HG02884 (cell line): ENCODE measurements around the gene POLR1E.
"Not testable (repeated sequence)": the region's sequence is repeated elsewhere in the genome, so short reads cannot be mapped to it uniquely, and the experiment has no call there.

Experiments used
- ATAC-seq: cut with Tn5 transposase; IDR thresholded peaks from one replicate; pipeline ENCODE4 v1.9.1; 2021; ENCODE audit warnings: mild to moderate bottlenecking, moderate library complexity; ENCODE audit not compliant: unreplicated experiment

POLR1E gene

GRCh38 chr9:37464426-37465248 lies 21.1 kb upstream of the POLR1E start:
- ATAC-seq = peak; percentile 32

GRCh38 chr9:37465249-37466036 lies 20.3 kb upstream of the POLR1E start, which contains the start of gene ZBTB5:
TSS of gene ZBTB5 (minus strand) at chr9:37465450. CDS start at chr9:37442551, 22,899 bp downstream.
- ATAC-seq = peak; percentile 79

GRCh38 chr9:37466037-37466709 lies 19.6 kb upstream of the POLR1E start:
- peak; percentile 5 for ATAC-seq

- not testable (repeated sequence) for ATAC-seq
These were observed 18.2 kb upstream of the POLR1E start for GRCh38 chr9:37467530-37467929.

GRCh38 chr9:37468620-37469019 lies 17.1 kb upstream of the POLR1E start:
- ATAC-seq = no peak

- ATAC-seq = no peak
These were observed 13.6 kb upstream of the POLR1E start for GRCh38 chr9:37471942-37472684.

- ATAC-seq = not testable (repeated sequence)
These were observed 11.8 kb upstream of the POLR1E start for GRCh38 chr9:37473982-37474381.

- no peak for ATAC-seq
These were observed 11.3 kb upstream of the POLR1E start for GRCh38 chr9:37474438-37474837.

GRCh38 chr9:37476930-37477329 lies 8.8 kb upstream of the POLR1E start:
- no peak for ATAC-seq

- ATAC-seq = not testable (repeated sequence)
These were observed 8.3 kb upstream of the POLR1E start for GRCh38 chr9:37477443-37477842.

- not testable (repeated sequence) for ATAC-seq
These were observed 7.6 kb upstream of the POLR1E start for GRCh38 chr9:37477987-37478619.

- ATAC-seq = no peak
These were observed 5.0 kb upstream of the POLR1E start for GRCh38 chr9:37480759-37481158.

- ATAC-seq = no peak
These were observed 488 bp downstream of the POLR1E start for GRCh38 chr9:37486256-37486615.

GRCh38 chr9:37486616-37487548 lies 1.1 kb downstream of the POLR1E start:
- ATAC-seq = no peak

- ATAC-seq = no peak
These were observed 6.2 kb downstream of the POLR1E start for GRCh38 chr9:37491939-37492338.

- no peak for ATAC-seq
These were observed 9.8 kb downstream of the POLR1E start for GRCh38 chr9:37495571-37495970.

GRCh38 chr9:37496020-37496419 lies 10.3 kb downstream of the POLR1E start:
- ATAC-seq = no peak

GRCh38 chr9:37497320-37497719 lies 11.6 kb downstream of the POLR1E start:
- ATAC-seq = no peak

GRCh38 chr9:37498457-37498856 lies 12.7 kb downstream of the POLR1E start:
- ATAC-seq = no peak
